ENCODE measurements around the gene NPRL2. TPM values are rescaled to one million over a fixed set of nuclear protein-coding genes. Genes with fewer than 3 reads are reported as not detected.

Gene NPRL2
- total and polyA plus RNA-seq, 9 of the 15 experiments (the other 6 are each of a cell fraction or from before 2014, with no cell fraction given): 17.4 to 40.4 (median 24.4) TPM

GRCh38 chr3:50327943-50328691, 22.5 kb downstream of the NPRL2 start, which contains the start of gene TUSC2 (continued):
- TF ChIP-seq HCFC1 (IDR thresholded peaks at IDR 0.05; ENCODE audit: low read depth, low read length) (peak; percentile 60), MBD2 (IDR thresholded peaks at IDR 0.05; ENCODE audit: borderline replicate concordance, low read depth) (peak; percentile 75; the same call in 1 of the 2 replicates), CHD2 (IDR thresholded peaks at IDR 0.05; ENCODE audit: low read depth, low read length) (peak; percentile 63), DACH1 (IDR thresholded peaks at IDR 0.05; ENCODE audit: partially characterized antibody) (peak; percentile 73), BCOR (IDR thresholded peaks at IDR 0.05) (no peak), SRSF1 (IDR thresholded peaks at IDR 0.05; ENCODE audit: low read depth, low read length) (0 out of 2 replicates have a peak, but pooled peaks have one; percentile 36), ATF6 (CRISPR knock-in tag; IDR thresholded peaks at IDR 0.05) (0 out of 2 replicates have a peak, but pooled peaks have one; percentile 16), RFX1 (IDR thresholded peaks at IDR 0.05) (peak; percentile 80; the same call in 1 of the 2 replicates), IFI16 (CRISPR knock-in tag; IDR thresholded peaks at IDR 0.05) (no peak), ZBED1 (IDR thresholded peaks at IDR 0.05) (no peak), AFF4 (CRISPR knock-in tag; IDR thresholded peaks at IDR 0.05) (0 out of 2 replicates have a peak, but pooled peaks have one; percentile 72), CREB1 (IDR thresholded peaks at IDR 0.05) (peak; percentile 70), CREB1 (CRISPR knock-in tag; IDR thresholded peaks at IDR 0.05) (peak; percentile 85), MTA3 (IDR thresholded peaks at IDR 0.05; ENCODE audit: borderline replicate concordance) (peak; percentile 35; the same call in 1 of the 2 replicates), ZNF143 (CRISPR knock-in tag; IDR thresholded peaks at IDR 0.05) (peak; percentile 80), ZNF274 (IDR thresholded peaks at IDR 0.05; ENCODE audit: borderline replicate concordance, low read depth, low read length) (no peak), ELF1 (tag; IDR thresholded peaks at IDR 0.05) (peak; percentile 69), FOXK1 (CRISPR knock-in tag; IDR thresholded peaks at IDR 0.05; ENCODE audit: borderline replicate concordance) (0 out of 2 replicates have a peak, but pooled peaks have one; percentile 33), CTBP1 (IDR thresholded peaks at IDR 0.05; ENCODE audit: borderline replicate concordance) (peak; percentile 51; the same call in 1 of the 2 replicates), E2F8 (IDR thresholded peaks at IDR 0.05; ENCODE audit: low read depth, partially characterized antibody) (peak; percentile 61), ZNF384 (IDR thresholded peaks at IDR 0.05; ENCODE audit: low read depth, low read length) (0 out of 2 replicates have a peak, but pooled peaks have one; percentile 4)

Data from K562 (cell line).